GM12878 (cell line): ENCODE data around the gene TAF11L12.
"Not testable (repeated sequence)": the region's sequence is repeated elsewhere in the genome, so short reads cannot be mapped to it uniquely, and the experiment has no call there.

ENCODE experiments used
- BHLHE40 ChIP-seq, 2 experiments: fragments of 450-650 bp in 1 of 2; IDR thresholded peaks; 2 replicates each; pipeline ENCODE4 v1.6.1; 2011 to 2017; ENCODE audit warnings: low read depth in 2 of 2, borderline replicate concordance in 1 of 2, improper control_type of control experiment in 1 of 2, low read length in 1 of 2, mild to moderate bottlenecking in 1 of 2
- EZH2 ChIP-seq: IDR thresholded peaks from 2 replicates; pipeline ENCODE4 v1.6.1; 2012; ENCODE audit warnings: low read depth, mild to moderate bottlenecking, control low read depth, inconsistent platforms, low read length, borderline replicate concordance; ENCODE audit not compliant: control insufficient read depth
- HDAC2 ChIP-seq: fragments of 200-600 bp; sonication (generic); IDR thresholded peaks from 2 replicates; pipeline ENCODE4 v1.6.1; 2017
- IKZF2 ChIP-seq, 2 experiments: fragments of 450-650 bp; IDR thresholded peaks; 2 replicates each; pipeline ENCODE4 v1.6.1; 2017; ENCODE audit warnings: mild to moderate bottlenecking in 2 of 2, moderate library complexity in 2 of 2
- MXI1 ChIP-seq: fragments of 150-350 bp; IDR thresholded peaks from 2 replicates; pipeline ENCODE4 v1.6.1; 2011; ENCODE audit warnings: low read depth, mild to moderate bottlenecking, inconsistent platforms, low read length, improper control_type of control experiment
- POLR2A ChIP-seq: IDR thresholded peaks from 2 replicates; pipeline ENCODE4 v1.6.1; 2011; ENCODE audit warnings: low read depth, mild to moderate bottlenecking, low read length
- RAD21 ChIP-seq: IDR thresholded peaks from 2 replicates; pipeline ENCODE4 v1.6.1; 2011; ENCODE audit warnings: mild to moderate bottlenecking, low read depth, low read length, moderate library complexity; ENCODE audit not compliant: insufficient read depth
- ZNF274 ChIP-seq: IDR thresholded peaks from one replicate; pipeline ENCODE4 v1.8.0; 2011; ENCODE audit not compliant: insufficient read length, insufficient read depth
- TF ChIP-seq, protein P1 (sequence below), 3 experiments: IDR thresholded peaks in 2 of 3; conservative IDR thresholded peaks in 1 of 3; 2 replicates each; pipeline ENCODE4 v1.5.1; 2011; ENCODE audit warnings: low read depth in 3 of 3, low read length in 3 of 3, mild to moderate bottlenecking in 3 of 3, control low read depth in 2 of 3, moderate library complexity in 2 of 3, inconsistent platforms in 1 of 3, mixed read lengths in 1 of 3; ENCODE audit not compliant: control insufficient read depth in 2 of 3, insufficient read depth in 1 of 3; ENCODE audit errors: extremely low read depth in 1 of 3
- TF ChIP-seq, protein P2 (sequence below): fragments of 450-650 bp; IDR thresholded peaks from 2 replicates; pipeline ENCODE4 v1.6.1; 2017; ENCODE audit warnings: mild to moderate bottlenecking, moderate library complexity
- TF ChIP-seq, protein P3 (sequence below): IDR thresholded peaks from 2 replicates; pipeline ENCODE4 v1.6.1; 2012; ENCODE audit warnings: low read depth, low read length, improper control_type of control experiment

DNA sequence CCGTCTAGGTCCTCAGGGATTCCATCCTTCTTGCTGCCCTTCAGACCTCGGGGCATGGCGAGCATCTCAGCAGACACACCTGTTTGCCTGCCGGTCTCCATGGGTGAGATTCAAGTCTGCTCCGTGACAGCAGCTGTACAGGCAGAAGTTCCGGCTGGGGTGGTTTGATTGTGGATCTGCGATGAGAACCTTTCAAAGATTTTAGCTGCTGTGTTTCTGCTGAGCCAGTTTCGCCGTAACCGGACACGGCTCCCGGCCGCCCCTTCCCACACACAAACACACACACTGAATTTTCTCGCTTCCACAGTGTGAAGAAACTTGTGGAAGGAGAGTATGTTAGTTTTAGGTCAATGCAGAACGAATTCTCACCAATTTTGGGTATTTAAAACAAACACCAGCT, 12.5 kb upstream of the TAF11L12 start, which contains the start of gene TAF11L10:
- TF ChIP-seq, protein P1, sequence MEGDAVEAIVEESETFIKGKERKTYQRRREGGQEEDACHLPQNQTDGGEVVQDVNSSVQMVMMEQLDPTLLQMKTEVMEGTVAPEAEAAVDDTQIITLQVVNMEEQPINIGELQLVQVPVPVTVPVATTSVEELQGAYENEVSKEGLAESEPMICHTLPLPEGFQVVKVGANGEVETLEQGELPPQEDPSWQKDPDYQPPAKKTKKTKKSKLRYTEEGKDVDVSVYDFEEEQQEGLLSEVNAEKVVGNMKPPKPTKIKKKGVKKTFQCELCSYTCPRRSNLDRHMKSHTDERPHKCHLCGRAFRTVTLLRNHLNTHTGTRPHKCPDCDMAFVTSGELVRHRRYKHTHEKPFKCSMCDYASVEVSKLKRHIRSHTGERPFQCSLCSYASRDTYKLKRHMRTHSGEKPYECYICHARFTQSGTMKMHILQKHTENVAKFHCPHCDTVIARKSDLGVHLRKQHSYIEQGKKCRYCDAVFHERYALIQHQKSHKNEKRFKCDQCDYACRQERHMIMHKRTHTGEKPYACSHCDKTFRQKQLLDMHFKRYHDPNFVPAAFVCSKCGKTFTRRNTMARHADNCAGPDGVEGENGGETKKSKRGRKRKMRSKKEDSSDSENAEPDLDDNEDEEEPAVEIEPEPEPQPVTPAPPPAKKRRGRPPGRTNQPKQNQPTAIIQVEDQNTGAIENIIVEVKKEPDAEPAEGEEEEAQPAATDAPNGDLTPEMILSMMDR (IDR thresholded peaks at IDR 0.05 in 2 of 3, conservative IDR thresholded peaks at IDR 0.05 in 1 of 3; ENCODE audit: control insufficient read depth in 2 of 3, extremely low read depth in 1 of 3, insufficient read depth in 1 of 3, low read depth in 3 of 3, low read length in 3 of 3), result not testable (repeated sequence)
- TF ChIP-seq HDAC2; EZH2; BHLHE40 (IDR thresholded peaks at IDR 0.05; ENCODE audit: borderline replicate concordance in 1 of 2, low read depth in 2 of 2, low read length in 1 of 2); POLR2A; ZNF274; MXI1; IKZF2 (IDR thresholded peaks at IDR 0.05); RAD21: not testable (repeated sequence)
- TF ChIP-seq, protein P2, sequence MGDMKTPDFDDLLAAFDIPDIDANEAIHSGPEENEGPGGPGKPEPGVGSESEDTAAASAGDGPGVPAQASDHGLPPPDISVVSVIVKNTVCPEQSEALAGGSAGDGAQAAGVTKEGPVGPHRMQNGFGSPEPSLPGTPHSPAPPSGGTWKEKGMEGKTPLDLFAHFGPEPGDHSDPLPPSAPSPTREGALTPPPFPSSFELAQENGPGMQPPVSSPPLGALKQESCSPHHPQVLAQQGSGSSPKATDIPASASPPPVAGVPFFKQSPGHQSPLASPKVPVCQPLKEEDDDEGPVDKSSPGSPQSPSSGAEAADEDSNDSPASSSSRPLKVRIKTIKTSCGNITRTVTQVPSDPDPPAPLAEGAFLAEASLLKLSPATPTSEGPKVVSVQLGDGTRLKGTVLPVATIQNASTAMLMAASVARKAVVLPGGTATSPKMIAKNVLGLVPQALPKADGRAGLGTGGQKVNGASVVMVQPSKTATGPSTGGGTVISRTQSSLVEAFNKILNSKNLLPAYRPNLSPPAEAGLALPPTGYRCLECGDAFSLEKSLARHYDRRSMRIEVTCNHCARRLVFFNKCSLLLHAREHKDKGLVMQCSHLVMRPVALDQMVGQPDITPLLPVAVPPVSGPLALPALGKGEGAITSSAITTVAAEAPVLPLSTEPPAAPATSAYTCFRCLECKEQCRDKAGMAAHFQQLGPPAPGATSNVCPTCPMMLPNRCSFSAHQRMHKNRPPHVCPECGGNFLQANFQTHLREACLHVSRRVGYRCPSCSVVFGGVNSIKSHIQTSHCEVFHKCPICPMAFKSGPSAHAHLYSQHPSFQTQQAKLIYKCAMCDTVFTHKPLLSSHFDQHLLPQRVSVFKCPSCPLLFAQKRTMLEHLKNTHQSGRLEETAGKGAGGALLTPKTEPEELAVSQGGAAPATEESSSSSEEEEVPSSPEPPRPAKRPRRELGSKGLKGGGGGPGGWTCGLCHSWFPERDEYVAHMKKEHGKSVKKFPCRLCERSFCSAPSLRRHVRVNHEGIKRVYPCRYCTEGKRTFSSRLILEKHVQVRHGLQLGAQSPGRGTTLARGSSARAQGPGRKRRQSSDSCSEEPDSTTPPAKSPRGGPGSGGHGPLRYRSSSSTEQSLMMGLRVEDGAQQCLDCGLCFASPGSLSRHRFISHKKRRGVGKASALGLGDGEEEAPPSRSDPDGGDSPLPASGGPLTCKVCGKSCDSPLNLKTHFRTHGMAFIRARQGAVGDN, result not testable (repeated sequence)
- TF ChIP-seq, protein P3, sequence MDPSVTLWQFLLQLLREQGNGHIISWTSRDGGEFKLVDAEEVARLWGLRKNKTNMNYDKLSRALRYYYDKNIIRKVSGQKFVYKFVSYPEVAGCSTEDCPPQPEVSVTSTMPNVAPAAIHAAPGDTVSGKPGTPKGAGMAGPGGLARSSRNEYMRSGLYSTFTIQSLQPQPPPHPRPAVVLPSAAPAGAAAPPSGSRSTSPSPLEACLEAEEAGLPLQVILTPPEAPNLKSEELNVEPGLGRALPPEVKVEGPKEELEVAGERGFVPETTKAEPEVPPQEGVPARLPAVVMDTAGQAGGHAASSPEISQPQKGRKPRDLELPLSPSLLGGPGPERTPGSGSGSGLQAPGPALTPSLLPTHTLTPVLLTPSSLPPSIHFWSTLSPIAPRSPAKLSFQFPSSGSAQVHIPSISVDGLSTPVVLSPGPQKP, result not testable (repeated sequence)
